Mucosa of descending colon (tissue), 3 donors: ENCODE results near the gene CLDN10. TPM values are rescaled to one million over a fixed set of nuclear protein-coding genes. Genes with fewer than 3 reads are reported as not detected.

Source experiments
- ATAC-seq: fragments of 200-7000 bp; cut with Tn5 transposase; one replicate; pipeline ENCODE4 v1.9.1; 2020; ENCODE audit warnings: mild to moderate bottlenecking, moderate library complexity
- DNase-seq, 3 donors: peaks; one replicate each; pipeline ENCODE4 v3.0.0-alpha.2; 2020
- H3K36me3 ChIP-seq: fragments of 200-600 bp; one replicate; pipeline ENCODE4 v1.8.0; 2021; ENCODE audit warnings: low read depth, mild to moderate bottlenecking
- H3K4me1 ChIP-seq: fragments of 200-600 bp; one replicate; pipeline ENCODE4 v1.8.0; 2021; ENCODE audit warnings: low read depth, mild to moderate bottlenecking
- H3K4me3 ChIP-seq: fragments of 200-600 bp; one replicate; pipeline ENCODE4 v1.8.0; 2021; ENCODE audit warnings: mild to moderate bottlenecking
- H3K9me3 ChIP-seq: fragments of 200-600 bp; one replicate; pipeline ENCODE4 v1.8.0; 2021; ENCODE audit warnings: mild to moderate bottlenecking
- intact Hi-C, 2 donors: fragments of 100-400 bp; cut with DNase I in 1 of 2; cut with micrococcal nuclease in 1 of 2; formaldehyde crosslinking; loops; one replicate each; pipeline versions ENCODE4 v1.11.0 to v1.11.1; 2022; cut with DNase I, micrococcal nuclease
- total RNA-seq, 3 donors: library from RNA; stranded (reverse); fragmentation: NEBNext Ultra II Directional in 2 of 3; extraction: Animal tissue kit (Norgen Biotek cat#: 25700) in 2 of 3; gene quantifications; one replicate each; pipeline versions ENCODE4 v1.2.1 to v1.2.4, GENCODE V29; 2021 to 2023
- TF ChIP-seq, protein P1 (sequence below): fragments of 200-600 bp; IDR thresholded peaks from one replicate; pipeline ENCODE4 v1.8.0; 2022; ENCODE audit warnings: antibody characterized with exemption, mild to moderate bottlenecking
- donor health status: DM: no; HTN: no; CAD: no; lungs with moderate emphysema.
- donor health status: DM: no; HTN: no; CAD: no.
- donor health status: DM: no; HTN: yes; CAD: no.

CLDN10 gene
- total RNA-seq, 3 donors from 2014 or later, result 0.43 TPM; not detected in 2

DNA sequence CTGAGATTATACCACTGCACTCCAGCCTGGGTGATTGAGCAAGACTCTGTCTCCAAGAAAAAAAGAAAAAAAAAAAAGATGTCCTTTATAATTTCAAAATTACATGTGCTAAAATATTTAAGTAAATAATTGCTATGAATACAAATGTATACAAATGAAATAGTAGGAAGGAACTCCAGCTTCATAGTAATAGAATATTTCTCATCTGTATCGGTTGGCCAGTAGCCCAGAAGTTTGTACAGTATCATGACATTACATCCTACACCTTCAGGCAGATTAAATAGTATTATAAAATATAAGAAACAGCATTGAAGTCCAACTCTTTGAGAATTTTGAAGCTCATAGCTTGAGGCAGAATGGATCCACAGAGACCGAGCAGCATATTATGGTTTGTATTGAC, 36.5 kb upstream of the CLDN10 start:
- DNase-seq (no peak), ATAC-seq (no peak)
- H3K9me3 ChIP-seq, result no peaks in the 10 kb centered on the region
- TF ChIP-seq, protein P1, sequence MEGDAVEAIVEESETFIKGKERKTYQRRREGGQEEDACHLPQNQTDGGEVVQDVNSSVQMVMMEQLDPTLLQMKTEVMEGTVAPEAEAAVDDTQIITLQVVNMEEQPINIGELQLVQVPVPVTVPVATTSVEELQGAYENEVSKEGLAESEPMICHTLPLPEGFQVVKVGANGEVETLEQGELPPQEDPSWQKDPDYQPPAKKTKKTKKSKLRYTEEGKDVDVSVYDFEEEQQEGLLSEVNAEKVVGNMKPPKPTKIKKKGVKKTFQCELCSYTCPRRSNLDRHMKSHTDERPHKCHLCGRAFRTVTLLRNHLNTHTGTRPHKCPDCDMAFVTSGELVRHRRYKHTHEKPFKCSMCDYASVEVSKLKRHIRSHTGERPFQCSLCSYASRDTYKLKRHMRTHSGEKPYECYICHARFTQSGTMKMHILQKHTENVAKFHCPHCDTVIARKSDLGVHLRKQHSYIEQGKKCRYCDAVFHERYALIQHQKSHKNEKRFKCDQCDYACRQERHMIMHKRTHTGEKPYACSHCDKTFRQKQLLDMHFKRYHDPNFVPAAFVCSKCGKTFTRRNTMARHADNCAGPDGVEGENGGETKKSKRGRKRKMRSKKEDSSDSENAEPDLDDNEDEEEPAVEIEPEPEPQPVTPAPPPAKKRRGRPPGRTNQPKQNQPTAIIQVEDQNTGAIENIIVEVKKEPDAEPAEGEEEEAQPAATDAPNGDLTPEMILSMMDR, result no peak
- H3K36me3 ChIP-seq, result no peaks in the 10 kb centered on the region
- intact Hi-C loops, result no loop called here
- no peaks in the 10 kb centered on the region for H3K4me1 ChIP-seq
- H3K4me3 ChIP-seq, result no peak overlapping the region

DNA sequence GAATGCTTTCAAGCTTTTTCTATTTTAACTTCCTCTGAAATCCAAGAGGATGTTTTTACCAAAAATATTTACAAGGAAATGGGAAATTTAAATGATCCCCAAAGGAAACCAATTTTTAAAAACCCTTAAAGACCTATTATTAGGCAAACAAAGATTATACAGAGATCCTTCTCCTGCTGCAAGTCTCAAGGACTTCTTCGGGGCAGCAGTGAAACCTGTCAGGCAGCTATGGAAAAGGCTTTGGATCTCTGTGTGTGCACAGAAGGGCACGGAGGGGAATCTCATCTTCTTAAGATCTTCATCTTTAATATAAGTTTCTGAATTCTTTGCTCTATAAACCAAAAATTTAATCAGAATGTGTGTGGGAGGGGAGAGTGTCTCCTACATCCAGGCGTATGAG, 36.0 kb upstream of the CLDN10 start:
- ATAC-seq (no peak), DNase-seq (no peak)
- H3K4me1 ChIP-seq, result no peaks in the 10 kb centered on the region
- no peaks in the 10 kb centered on the region for H3K9me3 ChIP-seq
- no peak overlapping the region for H3K4me3 ChIP-seq
- no peaks in the 10 kb centered on the region for H3K36me3 ChIP-seq
- intact Hi-C loops, result no loop called here
- TF ChIP-seq, protein P1, result no peak

DNA sequence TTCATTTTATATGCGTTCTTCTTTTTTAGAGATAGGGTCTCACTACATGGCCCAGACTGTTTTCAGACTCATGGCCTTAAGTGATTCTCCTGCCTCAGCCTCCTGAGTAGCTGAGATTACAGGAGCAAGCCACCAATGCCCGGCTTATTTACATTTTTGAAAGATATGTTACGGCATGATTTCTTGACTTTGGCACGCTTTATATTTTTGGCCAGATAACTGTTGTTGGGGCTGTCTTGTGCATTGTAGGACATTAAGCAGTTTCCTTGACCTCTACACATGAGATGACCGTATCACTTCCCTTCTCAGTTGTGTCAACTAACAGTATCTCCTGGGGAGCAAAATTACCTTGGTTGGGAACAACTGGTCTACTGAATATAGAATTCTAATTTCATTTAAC, 28.9 kb upstream of the CLDN10 start:
- TF ChIP-seq, protein P1, result no peak
- ATAC-seq (no peak), DNase-seq (no peak)
- intact Hi-C loops, result no loop called here
- Histone ChIP-seq H3K36me3 (no peaks in the 10 kb centered on the region), H3K4me3 (no peak overlapping the region), H3K4me1 (no peaks in the 10 kb centered on the region), H3K9me3 (no peaks in the 10 kb centered on the region)

DNA sequence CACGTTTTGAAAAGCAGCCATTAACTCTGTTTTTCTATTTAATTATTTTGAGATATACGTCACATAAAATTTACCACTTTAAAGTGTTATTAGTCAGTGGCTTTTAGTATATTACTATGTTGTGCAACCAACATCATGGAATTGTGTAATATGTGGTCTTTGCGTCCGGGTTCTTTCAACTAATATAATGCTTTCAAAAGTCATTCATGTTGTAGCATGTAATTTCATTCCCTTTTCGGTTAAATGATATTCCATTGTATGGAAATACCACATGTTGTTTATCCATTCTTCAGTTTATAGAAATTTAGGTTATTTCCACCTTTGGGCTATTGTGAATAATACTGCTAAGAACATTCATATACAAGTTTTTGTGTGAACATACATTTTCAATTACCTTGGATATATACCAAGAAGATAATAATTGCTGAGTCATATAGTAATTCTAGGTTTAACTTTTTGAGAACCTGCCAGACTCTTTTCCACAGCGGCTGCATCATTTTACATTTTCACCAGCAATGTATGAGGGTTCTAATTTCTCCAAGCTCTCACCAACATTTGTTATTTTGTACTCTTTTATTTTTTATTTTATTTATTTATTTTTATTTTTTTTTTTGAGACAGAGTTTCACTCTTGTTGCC, 28.1 kb upstream of the CLDN10 start:
- DNase-seq, result no peak
- Histone ChIP-seq H3K36me3 (no peaks in the 10 kb centered on the region), H3K9me3 (no peaks in the 10 kb centered on the region), H3K4me1 (no peaks in the 10 kb centered on the region), H3K4me3 (no peak overlapping the region)
- TF ChIP-seq, protein P1, result no peak
- no peak for ATAC-seq
- intact Hi-C loops, result no loop called here

DNA sequence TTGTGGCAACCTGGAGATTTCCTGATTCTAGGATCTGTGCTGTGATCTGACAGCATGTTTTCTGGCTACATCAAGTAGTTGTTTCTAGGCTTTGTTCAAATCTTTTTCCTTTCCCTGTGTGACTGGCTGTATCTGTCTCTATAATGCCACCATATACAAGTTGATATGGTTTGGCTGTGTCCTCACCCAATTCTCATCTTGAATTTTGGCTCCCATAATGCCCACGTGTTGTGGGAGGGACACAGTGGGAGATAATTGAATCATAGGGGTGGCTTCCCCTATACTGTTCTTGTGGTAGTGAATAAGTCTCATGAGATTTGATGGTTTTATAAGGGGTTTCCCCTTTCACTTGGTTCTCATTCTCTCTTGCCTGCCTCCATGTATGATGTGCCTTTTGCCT, 24.6 kb upstream of the CLDN10 start:
- intact Hi-C loops, result no loop called here
- H3K4me1 ChIP-seq, result no peaks in the 10 kb centered on the region
- DNase-seq, result no peak
- H3K36me3 ChIP-seq, result no peaks in the 10 kb centered on the region
- TF ChIP-seq, protein P1, result no peak
- no peaks in the 10 kb centered on the region for H3K9me3 ChIP-seq
- H3K4me3 ChIP-seq, result no peak overlapping the region
- ATAC-seq, result no peak

DNA sequence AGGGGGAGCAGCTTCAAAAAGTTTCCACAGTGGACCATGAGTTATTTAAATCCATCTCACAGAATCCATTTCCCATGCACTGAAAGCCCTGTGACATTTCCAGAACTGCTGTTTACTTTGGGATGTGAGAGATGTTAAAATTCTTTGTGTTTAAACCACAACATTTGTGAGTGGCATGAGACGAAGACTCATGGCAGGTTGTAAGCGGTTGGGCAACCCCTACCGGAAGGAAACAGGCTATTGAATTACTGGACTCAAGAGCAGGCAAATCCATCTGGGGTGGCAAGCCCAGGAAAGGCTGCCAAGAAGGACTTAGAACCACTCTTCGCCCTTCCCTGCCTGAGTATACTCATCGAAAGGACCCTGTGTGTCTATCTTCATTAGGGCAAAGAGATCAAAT, 22.3 kb upstream of the CLDN10 start:
- DNase-seq, result no peak

More for the DNA sequence above, 22.3 kb upstream of the CLDN10 start:
- intact Hi-C loops, result no loop called here
- Histone ChIP-seq H3K9me3 (no peaks in the 10 kb centered on the region), H3K4me1 (no peaks in the 10 kb centered on the region), H3K36me3 (no peaks in the 10 kb centered on the region), H3K4me3 (no peak overlapping the region)
- TF ChIP-seq, protein P1, result no peak
- no peak for ATAC-seq
